Esophagus squamous epithelium (tissue), 5 donors: ENCODE results near the gene UBD. TPM values are rescaled to one million over a fixed set of nuclear protein-coding genes. Genes with fewer than 3 reads are reported as not detected.

Source experiments
- DNase-seq: peaks from one replicate; lab custom pipeline; 2025; lab: John Stamatoyannopoulos, UW
- H3K27ac ChIP-seq, 4 donors: fragments of 200-600 bp; sonication (generic); one replicate each; pipeline ENCODE4 v1.5.1; 2016 to 2019; ENCODE audit warnings: mild to moderate bottlenecking in 1 of 4
- H3K27me3 ChIP-seq, 4 donors: fragments of 200-600 bp; sonication (generic); 1 replicate in 3 of 4; 2 replicates in 1 of 4; pipeline versions ENCODE4 v1.5.1 to v1.6.0; 2017 to 2021; ENCODE audit warnings: antibody characterized with exemption in 1 of 4
- H3K36me3 ChIP-seq, 3 donors: fragments of 200-600 bp; sonication (generic); one replicate each; pipeline ENCODE4 v1.5.1; 2016 to 2019
- H3K4me1 ChIP-seq, 3 donors: fragments of 200-600 bp; sonication (generic); one replicate each; pipeline ENCODE4 v1.5.1; 2017 to 2019
- H3K4me3 ChIP-seq, 4 donors: fragments of 200-600 bp; sonication (generic); 1 replicate in 3 of 4; 2 replicates in 1 of 4; pipeline ENCODE4 v1.5.1; 2016 to 2019; ENCODE audit warnings: mild to moderate bottlenecking in 2 of 4, moderate library complexity in 1 of 4
- H3K9me3 ChIP-seq, 3 donors: fragments of 200-600 bp; sonication (generic); one replicate each; pipeline ENCODE4 v1.5.1; 2016 to 2019
- CTCF ChIP-seq, 6 experiments: fragments of 450-650 bp in 4 of 6; fragments of 200-600 bp in 2 of 6; sonication (generic) in 2 of 6; IDR thresholded peaks; one replicate each; pipeline ENCODE4 v1.5.1; 2016 to 2019; ENCODE audit warnings: antibody characterized with exemption in 6 of 6, mild to moderate bottlenecking in 4 of 6, moderate library complexity in 4 of 6
- POLR2A ChIP-seq, 4 donors: fragments of 450-650 bp; IDR thresholded peaks; one replicate each; pipeline ENCODE4 v1.6.1; 2017; ENCODE audit warnings: antibody characterized with exemption in 4 of 4, mild to moderate bottlenecking in 4 of 4, moderate library complexity in 3 of 4
- WGBS, 2 donors: methylation state at CpG; one replicate each; pipeline ENCODE4 v1.1.5; 2018; 5-methylcytosine and 5-hydroxymethylcytosine counted together
- intact Hi-C: fragments of 100-400 bp; cut with DNase I; formaldehyde crosslinking; loops from one replicate; pipeline ENCODE4 v1.15.0; 2022
- total RNA-seq, 4 donors: library from RNA; depleted of rRNA; stranded (reverse); fragments of >200 nt; gene quantifications; one replicate each; pipeline ENCODE4 v1.1.0, GENCODE V29; 2016
- donor health status: DM: yes; HTN: yes; CAD: no.

Gene UBD
- total RNA-seq, 4 donors from 2014 or later = 0.76 to 11.1 (median 1.6) TPM; not detected in 1

- no peak overlapping the region for H3K27ac ChIP-seq
- no peaks in the 10 kb centered on the region for H3K9me3 ChIP-seq
- intact Hi-C loops = no loop called here
- no peaks in the 10 kb centered on the region for H3K36me3 ChIP-seq
- no peak for DNase-seq
- H3K4me1 ChIP-seq = no peaks in the 10 kb centered on the region
- H3K4me3 ChIP-seq = no peak overlapping the region
- no peak for TF ChIP-seq CTCF (IDR thresholded peaks at IDR 0.05)
- TF ChIP-seq POLR2A (IDR thresholded peaks at IDR 0.05) = no peak
- H3K27me3 ChIP-seq = peaks cover 0 to 23% (median 0%) of the 10 kb centered on the region in 4 donors
These were observed 16.5 kb upstream of the UBD start for GRCh38 chr6:29576056-29576455.

GRCh38 chr6:29567991-29568390, 8.5 kb upstream of the UBD start:
- no peaks in the 10 kb centered on the region for H3K4me1 ChIP-seq
- 64 to 67% methylated on average over 5 of the region's 5 CpGs for WGBS, 2 donors
- no peak overlapping the region for H3K27ac ChIP-seq
- no peak overlapping the region for H3K4me3 ChIP-seq
- no peaks in the 10 kb centered on the region for H3K36me3 ChIP-seq
- peaks cover 0 to 18% (median 0%) of the 10 kb centered on the region in 4 donors for H3K27me3 ChIP-seq
- no peaks in the 10 kb centered on the region for H3K9me3 ChIP-seq
- no peak for DNase-seq
- TF ChIP-seq POLR2A (IDR thresholded peaks at IDR 0.05) (no peak), CTCF (IDR thresholded peaks at IDR 0.05) (no peak)
- intact Hi-C loops = no loop called here

- 8 to 34% methylated on average over 2 of the region's 2 CpGs for WGBS, 2 donors
- no peak for DNase-seq
- H3K4me3 ChIP-seq = no peak overlapping the region
- no peak for TF ChIP-seq CTCF (IDR thresholded peaks at IDR 0.05)
- TF ChIP-seq POLR2A (IDR thresholded peaks at IDR 0.05) = no peak
- intact Hi-C loops = no loop called here
- no peaks in the 10 kb centered on the region for H3K4me1 ChIP-seq
- no peaks in the 10 kb centered on the region for H3K9me3 ChIP-seq
- H3K27ac ChIP-seq = no peak overlapping the region
- H3K36me3 ChIP-seq = no peaks in the 10 kb centered on the region
- H3K27me3 ChIP-seq = peaks cover 0 to 18% (median 0%) of the 10 kb centered on the region in 4 donors
These were observed 8.0 kb upstream of the UBD start for GRCh38 chr6:29567541-29567940.

GRCh38 chr6:29566856-29567255, 7.3 kb upstream of the UBD start:
- no peak for DNase-seq

GRCh38 chr6:29564875-29565274, 5.3 kb upstream of the UBD start:
- Histone ChIP-seq H3K4me3 (no peak overlapping the region), H3K4me1 (peaks cover 0 to 8% (median 0%) of the 10 kb centered on the region in 3 donors), H3K27ac (no peak overlapping the region), H3K36me3 (no peaks in the 10 kb centered on the region), H3K9me3 (no peaks in the 10 kb centered on the region), H3K27me3 (peaks cover 0 to 16% (median 0%) of the 10 kb centered on the region in 4 donors)
- intact Hi-C loops = no loop called here
- TF ChIP-seq POLR2A (IDR thresholded peaks at IDR 0.05) = no peak
- no peak for TF ChIP-seq CTCF (IDR thresholded peaks at IDR 0.05)
- DNase-seq = no peak

More at GRCh38 chr6:29566856-29567255, 7.3 kb upstream of the UBD start:
- H3K36me3 ChIP-seq = no peaks in the 10 kb centered on the region
- H3K4me3 ChIP-seq = no peak overlapping the region
- 70 to 78% methylated on average over 4 to 5 of the region's 5 CpGs for WGBS, 2 donors
- no peak for TF ChIP-seq CTCF (IDR thresholded peaks at IDR 0.05)
- TF ChIP-seq POLR2A (IDR thresholded peaks at IDR 0.05) = no peak
- no peaks in the 10 kb centered on the region for H3K4me1 ChIP-seq
- H3K27me3 ChIP-seq = peaks cover 0 to 18% (median 0%) of the 10 kb centered on the region in 4 donors
- H3K27ac ChIP-seq = no peak overlapping the region
- intact Hi-C loops = no loop called here
- no peaks in the 10 kb centered on the region for H3K9me3 ChIP-seq
